DMS53 treated with DMSO at 0.1 percent for 48 hours (cell line): Measurements from ENCODE around the gene ITPRID2.
"Not testable (repeated sequence)": the region's sequence is repeated elsewhere in the genome, so short reads cannot be mapped to it uniquely, and the experiment has no call there.

ENCODE experiments used
- DNase-seq: peaks from one replicate; lab custom pipeline; 2025; ENCODE audit not compliant: unreplicated experiment; lab: John Stamatoyannopoulos, UW

ITPRID2 gene

GRCh38 chr2:181958726-181959125 is 67.2 kb downstream of the ITPRID2 start:
- DNase-seq: no peak

- DNase-seq: no peak
These were observed 68.0 kb downstream of the ITPRID2 start for GRCh38 chr2:181959508-181959907.

- not testable (repeated sequence) for DNase-seq
These were observed 69.6 kb downstream of the ITPRID2 start for GRCh38 chr2:181961167-181961566.

GRCh38 chr2:181962142-181962541 is 70.6 kb downstream of the ITPRID2 start:
- no peak for DNase-seq

- DNase-seq: no peak
These were observed 78.7 kb downstream of the ITPRID2 start for GRCh38 chr2:181970160-181970794.

GRCh38 chr2:181971032-181971431 is 79.5 kb downstream of the ITPRID2 start:
- no peak for DNase-seq

GRCh38 chr2:181972431-181973170 is 81.1 kb downstream of the ITPRID2 start:
- DNase-seq: no peak

- DNase-seq: no peak
These were observed 81.7 kb downstream of the ITPRID2 start for GRCh38 chr2:181973171-181973783.

GRCh38 chr2:181977661-181978350 is 86.3 kb downstream of the ITPRID2 start:
- DNase-seq: no peak

GRCh38 chr2:181978351-181979150 is 87.0 kb downstream of the ITPRID2 start:
- DNase-seq: no peak
